Osteoblast (primary cell): ENCODE results near the gene C1QC. TPM values are rescaled to one million over a fixed set of nuclear protein-coding genes. Genes with fewer than 3 reads are reported as not detected.
A peak's percentile ranks its signal among the peaks of the same experiment; 100 is the strongest.

Experiments used
- DNase-seq: peaks from one replicate; pipeline ENCODE4 v3.0.0; 2011; ENCODE audit warnings: low spot score, mixed read lengths; ENCODE audit not compliant: insufficient read length; ENCODE audit errors: missing footprints
- H2AFZ ChIP-seq: 2 replicates; pipeline ENCODE4 v1.6.0; 2011; ENCODE audit warnings: mild to moderate bottlenecking, low read length
- H3K27ac ChIP-seq: 2 replicates; pipeline ENCODE4 v1.5.1; 2011; ENCODE audit warnings: mild to moderate bottlenecking, low read depth, low read length, moderate library complexity
- H3K27me3 ChIP-seq: 2 replicates; pipeline ENCODE4 v1.6.0; 2012; ENCODE audit warnings: mild to moderate bottlenecking, control low read depth, inconsistent platforms, low read length, moderate library complexity; ENCODE audit not compliant: insufficient read depth
- H3K36me3 ChIP-seq: 2 replicates; pipeline ENCODE4 v1.5.1; 2011; ENCODE audit warnings: mild to moderate bottlenecking, low read length, control low read depth, moderate library complexity; ENCODE audit not compliant: insufficient read depth
- H3K4me1 ChIP-seq: 2 replicates; pipeline ENCODE4 v1.5.1; 2011; ENCODE audit warnings: mild to moderate bottlenecking, low read length, control low read depth, moderate library complexity; ENCODE audit not compliant: insufficient read depth
- H3K4me2 ChIP-seq: 2 replicates; pipeline ENCODE4 v1.6.0; 2011; ENCODE audit warnings: mild to moderate bottlenecking, low read length; ENCODE audit not compliant: insufficient read depth
- H3K4me3 ChIP-seq: fragments of 200-600 bp; sonication (generic); 3 replicates; pipeline ENCODE4 v1.5.1; 2012; ENCODE audit warnings: mild to moderate bottlenecking, low read length, inconsistent platforms; ENCODE audit not compliant: insufficient read depth
- H3K79me2 ChIP-seq: 2 replicates; pipeline ENCODE4 v1.6.0; 2012; ENCODE audit warnings: mild to moderate bottlenecking, low read length, control low read depth, inconsistent platforms; ENCODE audit not compliant: insufficient read depth
- H3K9me3 ChIP-seq: 2 replicates; pipeline ENCODE4 v1.5.1; 2011; ENCODE audit warnings: low read depth, low read length, control low read depth
- H4K20me1 ChIP-seq: 2 replicates; pipeline ENCODE4 v1.6.0; 2012; ENCODE audit warnings: mild to moderate bottlenecking, low read length, control low read depth; ENCODE audit not compliant: insufficient read depth
- total RNA-seq: library from RNA; depleted of rRNA; stranded (reverse); fragments of >200 nt; gene quantifications from 2 replicates; pipeline ENCODE4 v1.2.3, GENCODE V29; 2012
- TF ChIP-seq, protein P1 (sequence below): IDR thresholded peaks from 2 replicates; pipeline ENCODE4 v1.5.1; 2011; ENCODE audit warnings: mild to moderate bottlenecking, low read depth, low read length, moderate library complexity; ENCODE audit errors: extremely low read depth

Gene C1QC
- total RNA-seq, 1 donor = 2.2 TPM

DNA sequence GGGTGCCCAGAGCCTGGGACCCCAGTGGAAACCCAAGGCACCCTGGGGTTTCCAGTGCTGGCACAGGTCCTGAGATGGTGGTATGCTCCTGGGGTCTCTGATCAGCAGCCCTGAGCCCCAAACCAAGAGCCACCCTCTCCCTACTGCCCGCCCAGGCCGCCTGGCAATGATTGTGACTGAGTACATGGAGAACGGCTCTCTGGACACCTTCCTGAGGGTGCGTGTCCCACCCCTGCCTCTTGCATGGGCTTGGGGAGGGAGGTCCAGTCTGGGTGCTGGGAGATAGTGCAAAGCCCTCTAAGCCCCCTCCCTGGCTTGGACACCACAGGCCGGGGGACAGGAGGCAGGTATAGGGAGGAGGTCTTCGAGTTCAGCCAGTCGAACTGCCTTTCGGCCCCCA is 45.4 kb upstream of the C1QC start:
- Histone ChIP-seq H3K9me3 (no peaks in the 10 kb centered on the region), H3K4me1 (no peaks in the 10 kb centered on the region), H3K27me3 (peaks cover 14% of the 10 kb centered on the region), H2AFZ (no peak overlapping the region), H3K4me2 (no peak overlapping the region), H3K36me3 (no peaks in the 10 kb centered on the region), H3K79me2 (no peaks in the 10 kb centered on the region), H3K27ac (no peak overlapping the region), H4K20me1 (peaks cover 3% of the 10 kb centered on the region), H3K4me3 (no peak overlapping the region)
- peak; percentile 74 for DNase-seq
- TF ChIP-seq, protein P1, sequence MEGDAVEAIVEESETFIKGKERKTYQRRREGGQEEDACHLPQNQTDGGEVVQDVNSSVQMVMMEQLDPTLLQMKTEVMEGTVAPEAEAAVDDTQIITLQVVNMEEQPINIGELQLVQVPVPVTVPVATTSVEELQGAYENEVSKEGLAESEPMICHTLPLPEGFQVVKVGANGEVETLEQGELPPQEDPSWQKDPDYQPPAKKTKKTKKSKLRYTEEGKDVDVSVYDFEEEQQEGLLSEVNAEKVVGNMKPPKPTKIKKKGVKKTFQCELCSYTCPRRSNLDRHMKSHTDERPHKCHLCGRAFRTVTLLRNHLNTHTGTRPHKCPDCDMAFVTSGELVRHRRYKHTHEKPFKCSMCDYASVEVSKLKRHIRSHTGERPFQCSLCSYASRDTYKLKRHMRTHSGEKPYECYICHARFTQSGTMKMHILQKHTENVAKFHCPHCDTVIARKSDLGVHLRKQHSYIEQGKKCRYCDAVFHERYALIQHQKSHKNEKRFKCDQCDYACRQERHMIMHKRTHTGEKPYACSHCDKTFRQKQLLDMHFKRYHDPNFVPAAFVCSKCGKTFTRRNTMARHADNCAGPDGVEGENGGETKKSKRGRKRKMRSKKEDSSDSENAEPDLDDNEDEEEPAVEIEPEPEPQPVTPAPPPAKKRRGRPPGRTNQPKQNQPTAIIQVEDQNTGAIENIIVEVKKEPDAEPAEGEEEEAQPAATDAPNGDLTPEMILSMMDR = no peak

DNA sequence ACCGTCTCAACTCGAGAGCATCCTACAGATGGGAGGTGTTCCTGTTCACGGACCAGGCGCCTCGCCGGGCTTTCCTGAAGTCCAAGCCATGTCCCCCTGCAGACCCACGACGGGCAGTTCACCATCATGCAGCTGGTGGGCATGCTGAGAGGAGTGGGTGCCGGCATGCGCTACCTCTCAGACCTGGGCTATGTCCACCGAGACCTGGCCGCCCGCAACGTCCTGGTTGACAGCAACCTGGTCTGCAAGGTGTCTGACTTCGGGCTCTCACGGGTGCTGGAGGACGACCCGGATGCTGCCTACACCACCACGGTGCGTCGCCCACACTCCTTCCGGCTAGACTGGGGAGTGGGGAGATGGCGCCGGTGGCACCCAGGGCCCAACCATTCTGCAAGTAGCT is 44.7 kb upstream of the C1QC start:
- peaks cover 3% of the 10 kb centered on the region for H4K20me1 ChIP-seq
- peaks cover 9% of the 10 kb centered on the region for H3K27me3 ChIP-seq
- H3K4me2 ChIP-seq = no peak overlapping the region
- no peak overlapping the region for H3K4me3 ChIP-seq
- DNase-seq = peak; percentile 9
- no peak overlapping the region for H2AFZ ChIP-seq
- no peaks in the 10 kb centered on the region for H3K36me3 ChIP-seq
- no peak overlapping the region for H3K27ac ChIP-seq
- H3K4me1 ChIP-seq = no peaks in the 10 kb centered on the region
- TF ChIP-seq, protein P1 = no peak
- no peaks in the 10 kb centered on the region for H3K79me2 ChIP-seq
- H3K9me3 ChIP-seq = no peaks in the 10 kb centered on the region

DNA sequence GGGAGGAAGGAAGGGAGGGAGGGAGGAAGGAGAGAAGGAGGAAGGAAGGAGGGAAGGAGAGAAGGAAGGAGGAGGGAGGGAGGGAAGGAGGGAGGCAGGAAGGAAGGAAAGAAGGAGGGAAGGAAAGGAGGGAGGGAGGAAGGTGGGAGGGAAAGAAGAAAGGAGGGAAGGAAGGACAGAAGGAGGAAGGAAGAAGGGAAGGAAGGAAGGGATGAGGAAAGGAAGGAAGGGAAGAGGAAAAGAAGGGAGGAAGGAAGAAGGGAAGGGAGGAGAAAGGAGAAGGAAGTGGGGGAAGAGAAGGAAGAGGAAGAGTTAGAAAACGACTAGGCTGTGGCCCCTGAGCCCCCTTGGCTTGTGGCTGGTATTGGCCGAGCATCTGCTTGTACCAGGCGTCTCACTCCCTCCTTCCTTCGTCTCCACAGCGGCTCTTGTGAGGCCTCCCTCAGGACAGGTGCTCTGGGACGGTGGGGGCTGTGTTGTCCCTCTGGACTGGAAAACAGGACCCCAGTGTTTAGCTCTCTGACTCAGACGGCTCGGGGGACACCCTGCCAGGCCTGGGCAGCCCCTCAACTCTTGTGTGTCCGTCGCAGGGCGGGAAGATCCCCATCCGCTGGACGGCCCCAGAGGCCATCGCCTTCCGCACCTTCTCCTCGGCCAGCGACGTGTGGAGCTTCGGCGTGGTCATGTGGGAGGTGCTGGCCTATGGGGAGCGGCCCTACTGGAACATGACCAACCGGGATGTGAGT is 43.2 kb upstream of the C1QC start:
- Histone ChIP-seq H3K36me3 (no peaks in the 10 kb centered on the region), H3K27ac (no peak overlapping the region), H3K4me1 (no peaks in the 10 kb centered on the region), H3K27me3 (peaks cover 14% of the 10 kb centered on the region), H3K79me2 (no peaks in the 10 kb centered on the region), H3K4me3 (no peak overlapping the region), H4K20me1 (peaks cover 3% of the 10 kb centered on the region), H2AFZ (no peak overlapping the region), H3K4me2 (no peak overlapping the region), H3K9me3 (no peaks in the 10 kb centered on the region)
- DNase-seq = no peak
- TF ChIP-seq, protein P1 = no peak

DNA sequence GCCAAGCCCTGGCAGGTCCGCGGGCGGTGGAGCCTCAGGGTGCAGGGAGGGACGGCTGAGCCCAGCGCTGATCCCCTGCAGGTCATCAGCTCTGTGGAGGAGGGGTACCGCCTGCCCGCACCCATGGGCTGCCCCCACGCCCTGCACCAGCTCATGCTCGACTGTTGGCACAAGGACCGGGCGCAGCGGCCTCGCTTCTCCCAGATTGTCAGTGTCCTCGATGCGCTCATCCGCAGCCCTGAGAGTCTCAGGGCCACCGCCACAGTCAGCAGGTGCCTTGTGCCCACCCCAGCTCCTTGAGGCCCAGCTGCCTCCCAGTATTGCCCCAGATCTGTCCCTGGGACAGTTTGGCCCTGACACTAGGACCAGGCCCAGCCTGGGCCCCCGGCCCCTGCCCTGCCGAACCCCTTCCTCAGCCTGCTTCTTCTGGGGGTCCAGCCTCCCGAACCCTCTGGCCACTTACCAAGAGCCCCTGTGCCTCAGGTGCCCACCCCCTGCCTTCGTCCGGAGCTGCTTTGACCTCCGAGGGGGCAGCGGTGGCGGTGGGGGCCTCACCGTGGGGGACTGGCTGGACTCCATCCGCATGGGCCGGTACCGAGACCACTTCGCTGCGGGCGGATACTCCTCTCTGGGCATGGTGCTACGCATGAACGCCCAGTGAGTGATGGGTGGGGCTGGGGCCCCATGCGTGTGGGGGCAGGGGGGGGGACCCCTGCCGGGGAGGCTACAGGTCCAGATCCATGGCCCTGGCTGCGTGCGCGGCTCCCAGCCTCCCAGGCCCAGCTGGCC is 42.4 kb upstream of the C1QC start:
- no peaks in the 10 kb centered on the region for H3K79me2 ChIP-seq
- H4K20me1 ChIP-seq = peaks cover 3% of the 10 kb centered on the region
- H3K4me1 ChIP-seq = no peaks in the 10 kb centered on the region
- no peak overlapping the region for H3K27ac ChIP-seq
- H3K4me2 ChIP-seq = no peak overlapping the region
- no peak for DNase-seq
- TF ChIP-seq, protein P1 = no peak
- H3K4me3 ChIP-seq = no peak overlapping the region
- no peaks in the 10 kb centered on the region for H3K9me3 ChIP-seq
- H3K27me3 ChIP-seq = peaks cover 14% of the 10 kb centered on the region
- H2AFZ ChIP-seq = no peak overlapping the region
- H3K36me3 ChIP-seq = no peaks in the 10 kb centered on the region
